Muscle of back (tissue), 11 donors: ENCODE results near the gene SC5D. TPM values are rescaled to one million over a fixed set of nuclear protein-coding genes. Genes with fewer than 3 reads are reported as not detected.

Experiments
- DNase-seq, 3 donors: peaks; one replicate each; pipeline versions ENCODE4 v3.0.0 to v3.0.0-alpha.2; 2013
- polyA plus RNA-seq, 10 donors: library from polyadenylated mRNA; unstranded; fragments of 120-200 nt; gene quantifications; one replicate each; pipeline ENCODE4 v1.2.1, GENCODE V29; 2013; ENCODE audit not compliant: insufficient read length in 10 of 10

Gene SC5D
- polyA plus RNA-seq, 10 donors = 25.0 to 48.9 (median 34.6) TPM

GRCh38 chr11:121351083-121351630, 58.6 kb downstream of the SC5D start:
- DNase-seq = peak in 2 of 3 donors; percentile 44 to 71

GRCh38 chr11:121352251-121352891, 59.8 kb downstream of the SC5D start:
- DNase-seq = peak in 2 of 3 donors; percentile 46 to 72

GRCh38 chr11:121354192-121354591, 61.6 kb downstream of the SC5D start:
- no peak for DNase-seq

DNA sequence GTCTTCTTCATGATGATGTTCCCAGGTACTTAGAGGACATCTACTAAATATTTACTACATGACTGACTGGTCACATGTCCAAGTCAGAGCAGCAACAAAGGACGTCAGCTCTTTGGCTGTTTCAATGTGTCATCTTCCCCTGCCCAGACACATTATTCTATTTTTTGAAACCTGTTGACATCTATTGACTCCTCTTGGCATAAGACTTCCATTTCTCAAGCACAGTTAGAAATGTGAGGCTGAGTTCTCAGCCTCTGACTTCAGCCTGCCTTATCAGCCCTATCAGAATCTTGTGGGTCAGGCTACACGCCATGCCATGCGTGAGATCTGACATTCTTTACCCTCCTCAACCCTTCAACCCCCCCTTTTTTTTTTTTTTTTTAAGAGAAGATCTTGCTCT, 63.8 kb downstream of the SC5D start:
- DNase-seq = no peak

Other genes with a start within 250 kb of the SC5D start
- gene TECTA, start 191.5 kb upstream of the SC5D start, polyA plus RNA-seq = 1 to 10 TPM in 9 of 10 donors, under 1 TPM in 1; 0.90 to 2.3 (median 1.5) TPM
- gene SORL1, start 159.5 kb downstream of the SC5D start, polyA plus RNA-seq = 1 to 10 TPM in 9 of 10 donors, under 1 TPM in 1; 0.99 to 6.8 (median 2.4) TPM